ENCODE measurements around the gene AGBL4.
A peak's percentile ranks its signal among the peaks of the same experiment; 100 is the strongest.

Gene AGBL4

GRCh38 chr1:48676376-48676775, 1347.4 kb downstream of the AGBL4 start:
- no peak for DNase-seq

DNA sequence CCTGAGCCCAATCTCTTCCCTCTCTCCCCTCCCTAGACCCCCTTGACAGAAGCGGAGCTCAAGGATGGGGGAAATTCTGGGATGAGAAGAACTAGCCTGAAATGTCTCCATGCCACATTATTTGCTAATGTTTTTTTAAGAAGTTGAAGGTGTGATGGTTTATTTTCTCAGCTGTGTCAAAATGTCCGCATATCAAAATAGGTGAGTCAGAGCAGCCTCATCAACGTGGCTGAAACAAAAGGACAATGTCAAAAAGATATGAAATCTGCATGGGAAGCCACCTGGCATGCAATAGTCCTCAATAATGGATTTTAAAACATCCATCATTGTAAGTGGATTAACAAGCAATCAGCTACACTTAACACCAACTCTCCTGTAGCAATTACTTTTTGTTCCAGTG, 1348.5 kb downstream of the AGBL4 start:
- DNase-seq: peak; percentile 58

- DNase-seq: no peak
These were observed 1349.1 kb downstream of the AGBL4 start for GRCh38 chr1:48674641-48675040.

DNA sequence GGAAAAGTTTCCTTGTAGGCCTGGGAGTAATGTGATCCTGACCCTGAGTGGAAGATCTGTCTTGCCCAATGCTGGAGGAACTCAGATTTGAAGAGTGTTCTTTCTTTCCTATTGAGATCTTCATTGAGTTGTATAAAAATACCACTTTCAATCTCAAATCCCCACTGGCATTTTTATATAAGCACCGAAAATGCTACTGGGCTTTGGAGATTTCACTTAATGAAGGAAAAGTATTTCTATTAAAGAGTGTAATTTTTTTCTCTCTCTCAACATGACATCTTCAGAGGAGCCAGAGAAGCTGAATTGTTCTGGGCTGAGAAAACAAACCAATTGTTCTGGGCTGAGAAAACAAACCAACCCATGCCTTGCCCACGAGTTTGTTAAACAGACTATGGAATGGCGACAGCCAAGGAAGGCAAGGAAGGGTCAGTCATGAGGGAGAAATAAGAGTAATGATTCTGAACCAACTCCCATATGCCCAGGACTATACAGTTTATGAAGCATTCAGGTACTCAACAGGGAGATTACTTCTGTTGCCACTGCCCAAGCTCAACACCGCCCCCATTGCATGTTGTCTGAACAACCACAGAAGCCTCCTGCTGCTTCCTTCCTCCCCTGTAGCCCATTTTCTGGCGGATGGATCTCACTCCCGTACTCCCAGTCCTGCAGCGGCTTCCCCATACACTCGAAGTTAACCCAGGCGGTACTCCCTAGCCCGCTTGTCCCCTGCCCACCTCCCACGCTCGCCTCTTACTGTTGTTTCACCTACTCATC, 1350.2 kb downstream of the AGBL4 start:
- peak; percentile 45 for DNase-seq

GRCh38 chr1:48671578-48671977, 1352.2 kb downstream of the AGBL4 start:
- DNase-seq: no peak

- no peak for DNase-seq
These were observed 1353.3 kb downstream of the AGBL4 start for GRCh38 chr1:48670234-48671020.

- no peak for DNase-seq
These were observed 1355.4 kb downstream of the AGBL4 start for GRCh38 chr1:48668339-48668738.

DNA sequence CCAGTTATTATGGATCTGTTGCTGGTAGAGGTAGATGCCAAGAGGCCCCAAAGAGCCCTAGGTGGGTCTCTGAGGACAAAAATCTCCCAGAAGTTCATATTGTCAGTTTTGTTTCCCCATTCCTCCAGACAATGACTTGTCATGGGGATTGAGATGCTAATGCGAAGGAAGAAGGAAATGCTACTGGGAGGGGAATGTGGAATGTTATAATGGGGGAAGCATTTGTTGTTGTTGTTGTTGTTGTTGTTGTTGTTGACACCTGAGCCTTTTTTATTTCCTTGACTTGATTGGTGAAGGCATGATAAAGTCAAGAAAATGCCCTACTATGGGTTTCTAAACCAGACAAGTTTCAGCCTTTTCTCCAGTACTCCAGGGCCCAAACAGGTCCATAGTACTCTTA, 1356.0 kb downstream of the AGBL4 start:
- no peak for DNase-seq

- peak; percentile 58 for DNase-seq
These were observed 1357.9 kb downstream of the AGBL4 start for GRCh38 chr1:48665708-48666407.

- DNase-seq: peak; percentile 31
These were observed 1361.9 kb downstream of the AGBL4 start for GRCh38 chr1:48661726-48662463.

GRCh38 chr1:48659801-48660200, 1364.0 kb downstream of the AGBL4 start:
- DNase-seq: no peak

DNA sequence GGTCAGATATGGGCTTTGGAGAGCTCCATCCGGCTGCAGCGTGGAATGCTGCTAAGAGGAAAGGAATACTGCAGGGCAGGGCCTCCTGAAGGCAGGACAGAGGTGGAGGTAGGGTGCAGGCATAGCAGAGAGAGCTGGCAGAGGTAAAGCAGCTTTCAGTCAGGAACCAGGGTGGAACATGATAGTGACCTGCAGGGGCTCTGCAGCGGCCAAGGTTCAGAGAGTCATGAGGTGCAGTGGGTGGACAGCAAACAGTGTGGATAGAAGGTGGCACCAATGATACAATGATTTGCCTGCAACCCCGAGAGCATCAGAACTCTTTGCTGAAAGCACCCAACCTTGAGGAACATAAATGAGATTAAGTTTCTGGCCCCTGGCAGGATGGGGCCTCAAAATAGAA, 1366.3 kb downstream of the AGBL4 start:
- no peak for DNase-seq

DNA sequence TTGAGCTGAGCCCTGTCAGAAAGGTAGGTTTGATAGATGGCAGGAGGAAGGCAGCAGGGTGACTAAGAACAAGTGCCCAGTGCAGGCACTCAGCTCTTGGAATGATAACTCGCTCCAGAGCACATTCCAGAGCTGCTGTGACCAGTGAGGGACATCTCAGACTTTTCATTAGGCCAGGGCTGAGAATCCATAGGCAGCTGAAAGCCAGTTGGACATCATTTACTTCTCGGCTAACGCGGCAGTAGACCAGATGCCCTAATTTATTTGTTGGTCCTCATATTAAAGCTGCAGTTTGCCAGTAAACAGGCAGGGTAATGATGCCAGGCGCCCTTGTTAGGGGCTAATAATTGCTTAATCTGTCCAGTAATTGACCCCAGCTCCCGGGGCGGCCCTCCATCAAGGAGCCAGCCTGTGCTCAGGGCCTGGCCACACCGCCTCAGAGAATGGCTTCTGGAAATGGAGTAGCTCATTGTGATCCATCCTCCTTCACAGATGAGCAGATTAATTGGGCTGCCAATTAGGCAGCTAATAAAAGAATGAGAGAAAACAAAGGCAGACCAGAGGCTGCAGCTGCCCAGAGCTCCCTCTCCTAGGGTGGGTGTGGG, 1369.0 kb downstream of the AGBL4 start:
- DNase-seq: no peak

DNA sequence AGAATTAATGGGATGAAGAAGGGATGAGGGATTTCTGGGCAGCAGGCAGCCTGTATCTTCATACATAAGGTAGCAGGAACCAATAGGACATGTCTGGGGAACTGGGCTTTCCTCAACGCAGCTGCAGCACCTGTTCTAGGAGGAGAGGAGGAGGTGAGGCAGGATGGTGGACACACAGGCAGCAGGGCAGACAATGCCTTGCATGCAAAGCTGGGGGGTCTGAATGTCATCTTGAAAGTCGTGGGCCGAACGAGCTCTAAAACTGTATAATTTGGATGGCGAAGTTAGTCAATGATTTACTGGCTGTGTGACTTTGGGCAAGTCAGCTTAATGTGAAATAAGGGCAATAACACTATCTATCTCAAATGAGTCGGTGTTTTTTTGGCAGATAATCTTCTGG, 1371.4 kb downstream of the AGBL4 start:
- DNase-seq: no peak

- no peak for DNase-seq
These were observed 1373.9 kb downstream of the AGBL4 start for GRCh38 chr1:48649880-48650279.

DNA sequence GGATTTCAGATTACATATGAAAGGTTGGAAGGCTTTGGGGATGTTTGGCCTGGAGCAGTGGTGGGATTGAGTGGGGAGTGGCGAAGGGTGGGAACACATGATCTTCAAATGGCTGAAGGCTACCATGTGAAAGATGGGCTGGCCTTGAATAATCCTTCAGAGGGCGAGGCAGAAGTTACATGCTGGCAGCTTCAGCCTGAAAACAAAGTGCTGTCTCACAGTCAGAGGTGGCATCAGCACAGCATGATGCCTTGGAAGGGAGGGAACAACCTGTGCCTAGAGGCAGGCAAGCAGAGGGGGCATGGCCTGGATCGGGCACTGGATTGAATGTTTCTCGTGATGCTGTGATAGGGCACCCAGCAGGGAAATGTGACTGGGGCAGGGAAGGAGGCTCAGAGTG, 1377.9 kb downstream of the AGBL4 start:
- no peak for DNase-seq

DNA sequence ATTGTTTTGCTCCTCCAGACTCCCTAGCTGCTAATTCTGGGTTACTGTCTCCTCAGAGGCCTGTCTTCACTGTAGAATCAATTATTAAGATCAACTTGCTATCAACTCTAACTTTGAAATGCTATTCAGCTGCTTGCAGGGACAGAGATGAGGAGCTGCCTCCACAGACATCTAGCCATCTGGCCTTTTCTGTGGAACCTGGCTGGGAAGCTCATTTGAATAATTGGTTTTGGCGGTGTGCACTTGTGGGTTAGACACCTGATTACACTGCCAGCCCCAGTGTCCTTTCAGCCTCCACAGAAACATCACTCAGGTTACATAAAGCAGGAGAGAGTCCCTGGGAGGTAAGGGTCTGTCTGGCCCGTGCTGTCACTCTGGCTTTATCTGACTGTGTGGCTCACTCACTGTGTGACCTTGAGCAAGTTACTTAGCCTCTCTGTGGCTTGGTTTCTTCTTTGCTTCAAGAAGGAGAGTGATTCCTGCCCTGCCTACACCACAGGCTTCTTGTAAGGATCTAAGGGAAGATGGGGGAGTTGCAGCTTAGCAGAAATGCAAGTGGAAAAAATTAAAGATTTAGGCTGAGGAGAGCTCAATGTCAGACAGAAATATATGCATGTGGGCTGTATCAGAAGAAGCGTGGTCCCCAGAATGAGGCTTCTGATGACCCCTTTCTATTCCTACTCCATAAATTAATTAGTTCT, 1378.7 kb downstream of the AGBL4 start:
- DNase-seq: peak; percentile 29

DNA sequence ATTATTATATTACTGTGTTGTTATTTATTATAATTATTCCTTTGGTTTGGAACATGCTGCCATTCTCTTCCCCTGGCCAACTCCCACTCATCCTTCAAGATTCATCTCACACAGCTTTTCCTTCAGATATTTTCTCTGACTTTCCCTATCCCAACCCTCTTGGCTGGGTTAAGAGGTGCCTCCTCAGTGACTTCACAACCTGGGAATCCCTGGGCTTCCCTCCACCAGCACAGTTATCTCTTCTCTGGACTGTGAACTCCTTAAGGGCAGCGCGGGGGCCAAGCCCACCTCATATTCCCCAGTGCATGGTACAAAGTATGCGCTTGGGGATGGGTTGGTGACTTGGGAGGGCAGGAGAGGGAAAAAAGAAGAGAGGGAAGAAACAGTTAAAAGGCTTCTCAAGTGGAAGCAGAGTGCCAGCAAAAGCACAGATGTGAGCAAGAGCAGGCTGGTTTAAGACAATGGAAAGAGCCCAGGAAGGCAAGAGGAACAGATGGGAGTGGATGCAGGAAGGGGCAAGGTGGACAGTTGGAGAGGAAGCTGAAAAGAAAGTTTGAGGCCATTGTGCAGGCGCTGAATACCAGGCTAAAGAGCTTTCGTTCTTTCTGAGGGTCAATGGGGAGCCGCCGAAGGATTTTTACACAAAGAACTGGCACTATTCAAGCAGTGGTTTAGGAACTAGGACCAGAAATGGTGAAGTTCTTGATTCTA, 1379.4 kb downstream of the AGBL4 start:
- no peak for DNase-seq

DNA sequence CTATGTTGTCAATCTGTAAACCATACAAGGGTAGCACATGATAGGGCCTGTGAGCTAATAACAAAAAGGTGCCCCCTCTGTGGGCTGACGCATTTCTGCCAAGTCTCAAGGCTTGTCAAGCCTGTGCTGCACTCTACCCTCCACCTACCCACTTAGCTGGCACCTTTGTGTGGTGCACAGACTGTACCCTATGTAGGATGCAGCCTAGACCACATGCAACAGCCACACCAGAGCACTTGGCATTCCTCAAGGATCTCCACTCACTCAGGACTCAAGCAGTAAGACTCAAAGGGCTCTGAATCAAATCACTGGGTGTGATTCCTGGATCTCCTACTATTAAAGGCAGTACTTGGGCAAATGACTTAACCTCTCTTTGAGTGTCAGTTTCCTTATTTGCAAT, 1380.6 kb downstream of the AGBL4 start:
- no peak for DNase-seq

DNA sequence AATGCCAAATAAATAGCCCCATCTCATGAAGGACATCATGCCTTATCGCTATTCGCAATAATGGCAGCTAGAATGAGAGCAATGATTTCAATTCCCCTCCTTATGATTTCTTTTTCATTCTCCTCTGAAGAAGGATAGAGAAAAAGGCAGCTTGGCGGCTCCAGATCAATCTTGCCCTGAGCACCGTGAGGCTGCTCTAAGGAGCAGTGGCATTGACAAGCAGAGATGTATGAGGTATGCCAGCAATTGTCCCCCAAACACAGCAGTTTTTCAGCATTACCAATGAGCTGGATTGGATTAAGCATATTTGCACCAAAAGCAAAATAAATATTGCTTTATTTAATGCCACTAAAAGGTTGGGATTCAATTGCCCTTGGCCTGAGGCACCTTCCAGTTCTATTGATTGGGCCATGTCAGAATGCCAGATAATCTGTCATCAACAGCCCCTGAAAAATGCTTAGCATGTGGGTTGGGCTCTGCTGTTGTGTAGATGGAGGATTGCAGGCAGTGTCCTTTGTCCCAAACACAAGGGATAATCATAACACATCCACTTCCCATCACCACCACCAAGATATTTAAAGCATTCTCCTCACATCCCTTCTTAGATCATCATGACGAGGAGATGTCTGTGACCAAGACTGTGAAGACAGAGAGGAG, 1382.8 kb downstream of the AGBL4 start:
- DNase-seq: no peak

- no peak for DNase-seq
These were observed 1393.9 kb downstream of the AGBL4 start for GRCh38 chr1:48629867-48630266.
